Diencephalon (tissue), 1 donor: ENCODE results near the gene DPM3. TPM values are rescaled to one million over a fixed set of nuclear protein-coding genes. Genes with fewer than 3 reads are reported as not detected.

ENCODE experiments used
- small RNA-seq: library from RNA; depleted of rRNA; stranded (forward); fragments of <200 nt; gene quantifications from one replicate; pipeline ENCODE3, GENCODE V24; 2014
- total RNA-seq: library from RNA; depleted of rRNA; stranded (reverse); fragments of >200 nt; gene quantifications from one replicate; pipeline ENCODE4 v1.2.3, GENCODE V29; 2014

Gene DPM3, protein sequence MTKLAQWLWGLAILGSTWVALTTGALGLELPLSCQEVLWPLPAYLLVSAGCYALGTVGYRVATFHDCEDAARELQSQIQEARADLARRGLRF
- 13.8 TPM for total RNA-seq

DNA sequence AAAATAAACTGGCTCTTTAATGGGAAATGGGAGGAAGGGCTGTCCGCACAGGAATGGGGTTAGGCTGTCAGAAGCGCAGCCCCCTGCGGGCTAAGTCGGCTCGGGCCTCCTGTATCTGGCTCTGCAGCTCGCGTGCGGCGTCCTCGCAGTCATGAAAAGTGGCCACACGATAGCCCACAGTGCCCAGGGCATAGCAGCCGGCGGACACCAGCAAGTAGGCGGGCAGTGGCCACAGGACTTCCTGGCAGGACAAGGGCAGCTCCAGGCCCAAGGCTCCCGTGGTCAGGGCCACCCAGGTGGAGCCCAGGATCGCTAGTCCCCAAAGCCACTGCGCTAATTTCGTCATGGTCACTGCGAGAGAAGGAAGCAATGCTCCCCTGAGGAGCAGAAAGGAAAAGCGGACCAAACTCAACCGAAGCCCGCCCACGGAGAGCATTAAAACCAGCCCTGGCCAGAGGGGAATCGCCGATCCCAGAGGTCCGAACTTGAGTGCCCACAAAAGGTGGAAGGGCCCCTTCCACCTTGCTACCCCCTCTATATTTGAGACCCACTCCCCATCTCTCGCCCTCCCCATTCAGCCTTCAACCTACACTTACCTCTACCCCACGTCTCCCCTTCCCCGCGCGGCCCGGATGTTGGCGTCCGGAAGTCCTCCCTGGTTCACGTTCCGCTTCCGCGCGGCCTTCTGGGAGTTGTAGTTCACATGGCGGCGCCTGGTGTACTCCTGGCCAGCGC lies at the start of gene DPM3:
Gene DPM3, minus strand, starts transcription at position 637 of the 735 bp plus-strand sequence. Its CDS starts 291 bp downstream, at position 346.

DNA sequence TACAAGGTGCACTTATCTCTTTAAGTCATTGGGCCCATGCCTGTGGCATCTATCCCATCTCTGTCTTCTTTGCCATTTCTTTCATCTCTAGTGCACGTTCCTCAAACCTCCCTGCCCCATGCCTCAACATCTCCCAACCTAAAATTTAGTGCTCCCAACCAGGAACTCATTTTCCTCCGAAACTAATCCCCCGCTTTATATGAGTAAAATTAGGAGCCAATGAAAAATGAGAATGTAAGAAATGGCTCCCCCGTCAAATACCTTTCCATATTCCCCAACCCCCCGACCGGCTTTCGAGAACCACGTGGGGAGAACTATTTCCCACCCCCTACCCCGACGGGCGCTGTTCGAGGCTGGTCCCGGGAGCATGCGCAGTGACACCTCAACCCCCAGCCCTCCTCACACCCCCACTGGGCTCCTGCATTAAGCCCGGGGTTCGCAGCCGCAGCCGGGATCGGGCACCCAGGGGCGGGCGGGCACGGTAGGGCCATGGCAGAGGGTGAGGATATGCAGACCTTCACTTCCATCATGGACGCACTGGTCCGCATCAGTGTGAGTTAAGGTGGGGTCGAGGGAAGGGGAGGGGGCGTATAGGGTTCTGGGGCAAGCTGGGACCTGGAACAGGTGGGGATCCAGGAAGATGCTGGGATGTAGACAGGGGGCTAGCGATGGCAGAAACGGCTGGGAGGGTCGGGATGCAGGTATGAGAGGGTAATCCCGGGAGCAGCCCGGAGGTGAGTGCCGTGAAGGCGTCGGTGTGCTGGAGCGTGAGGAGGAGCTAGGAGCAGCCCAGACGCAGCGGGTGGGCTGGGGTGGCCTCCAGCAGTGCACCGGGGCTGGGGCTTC lies 33.4 kb upstream of the DPM3 start, which contains the start of gene TRIM46:
Gene TRIM46, plus strand, starts transcription at position 372 of the 846 bp plus-strand sequence. Its CDS starts 118 bp downstream, at position 490.

DNA sequence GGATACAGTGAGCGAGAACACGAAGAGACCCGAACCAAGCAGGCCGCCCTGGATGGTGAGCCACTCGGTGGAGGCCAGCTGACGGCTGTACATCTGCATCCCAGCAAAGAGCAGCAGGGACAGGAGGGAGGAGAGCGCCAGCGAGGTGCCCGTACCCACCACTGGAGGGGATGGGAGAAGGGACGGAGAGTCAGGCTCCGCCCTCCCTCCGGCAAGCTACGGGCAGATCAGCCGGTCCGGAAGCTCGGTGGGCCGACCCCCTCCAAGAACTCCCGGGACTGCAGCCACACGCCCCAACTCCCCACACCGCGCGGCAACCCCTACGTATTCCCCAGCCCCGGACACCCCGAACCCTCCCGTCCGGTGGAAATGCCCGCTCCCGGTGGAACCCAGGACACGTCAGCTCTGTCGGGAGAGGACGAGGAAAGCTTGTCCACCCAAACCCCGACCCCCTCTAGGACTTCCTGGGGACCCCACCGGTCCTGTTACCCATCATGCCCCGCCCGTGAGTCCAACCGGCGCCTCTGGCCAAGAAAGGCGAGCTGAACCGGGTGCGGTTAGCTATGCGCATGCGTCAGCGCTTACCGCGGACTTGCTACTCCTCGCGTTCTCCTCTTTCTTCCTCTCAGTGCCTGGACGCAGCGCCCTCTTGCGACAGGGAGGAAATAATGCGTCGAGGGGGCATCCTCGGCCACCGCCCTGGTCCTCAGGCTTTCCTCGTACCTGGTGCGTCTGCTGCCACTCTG lies 32.6 kb upstream of the DPM3 start, which contains the start of gene KRTCAP2:
Gene KRTCAP2, minus strand, starts transcription at position 573 of the 746 bp plus-strand sequence. Its CDS starts 80 bp downstream, at position 493.

DNA sequence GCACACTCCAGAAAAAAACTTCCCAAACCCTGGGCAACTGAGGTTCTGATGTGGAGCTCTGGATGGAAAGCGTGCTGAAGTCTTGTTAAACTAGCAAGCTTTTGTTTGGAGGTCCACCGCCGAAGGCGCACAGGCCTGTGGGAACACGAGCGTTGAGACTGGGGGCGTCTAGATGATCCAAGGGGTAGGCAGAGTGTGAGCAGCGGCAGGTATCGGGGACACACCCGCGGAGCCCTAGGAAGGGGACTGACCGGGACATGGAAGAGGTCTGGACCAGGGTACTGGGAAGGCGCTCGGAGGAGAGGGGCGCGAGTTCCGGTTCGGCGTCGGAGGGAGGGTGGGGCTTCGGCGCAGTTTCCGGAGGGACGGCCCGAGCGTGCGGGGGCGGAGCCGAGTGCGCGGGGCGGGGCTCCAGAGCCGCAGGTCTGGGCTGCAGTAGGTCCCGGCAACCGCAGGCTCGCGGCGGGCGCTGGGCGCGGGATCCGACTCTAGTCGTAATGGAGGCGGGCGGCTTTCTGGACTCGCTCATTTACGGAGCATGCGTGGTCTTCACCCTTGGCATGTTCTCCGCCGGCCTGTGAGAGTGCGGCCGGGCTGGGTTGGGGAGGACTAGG lies 4.8 kb downstream of the DPM3 start, which contains the start of gene SLC50A1:
Gene SLC50A1, plus strand, starts transcription at position 438 of the 614 bp plus-strand sequence. Its CDS starts 60 bp downstream, at position 498.

DNA sequence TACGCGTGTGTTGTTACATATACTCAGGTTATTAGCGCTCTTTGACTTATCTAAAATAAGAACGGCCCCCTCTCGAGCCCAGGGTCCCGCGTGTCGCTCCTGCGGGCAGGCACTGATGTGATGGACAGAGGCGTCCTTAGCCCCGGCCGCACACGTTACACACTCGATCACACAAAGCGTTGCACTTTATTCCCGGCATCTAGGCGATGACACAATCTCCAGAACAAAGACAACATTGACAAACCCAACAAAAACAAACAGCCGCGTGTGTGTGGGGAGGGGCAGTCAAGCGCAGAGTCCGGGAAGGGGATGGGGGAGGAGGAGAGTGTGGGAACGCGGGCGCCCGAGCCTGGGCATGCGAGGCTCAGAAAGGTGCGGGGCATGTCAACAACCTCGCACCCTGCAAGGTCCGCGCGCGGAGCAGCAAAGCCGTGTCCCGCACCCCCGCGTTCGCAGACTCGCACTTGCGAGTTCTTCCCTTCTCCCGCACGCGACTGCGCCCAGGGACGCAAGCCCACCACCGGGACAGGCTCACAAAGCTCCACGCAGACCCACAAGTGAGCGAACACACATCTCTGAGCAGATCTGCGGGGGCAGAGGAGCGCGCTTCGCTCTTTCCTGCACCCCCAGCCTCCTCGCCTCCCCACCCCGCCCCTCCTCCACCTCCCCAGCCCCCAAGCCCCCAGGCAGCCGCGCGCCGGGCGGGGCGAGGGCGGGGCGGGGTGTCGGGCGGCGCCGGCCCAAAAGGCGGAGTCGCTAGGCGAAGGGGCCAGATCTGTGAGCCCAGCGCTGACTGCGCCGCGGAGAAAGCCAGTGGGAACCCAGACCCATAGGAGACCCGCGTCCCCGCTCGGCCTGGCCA lies 13.0 kb downstream of the DPM3 start, which contains the start of gene EFNA1:
Gene EFNA1, plus strand, starts transcription at position 772 of the 862 bp plus-strand sequence. CDS start 102 bp downstream, outside the sequence.

Small RNAs within 50 kb of the gene (small RNA-seq; reads per million reads assigned to genes)
- gene HMGN2P18, result not detected
- gene RF00019, result not detected

Other genes starting within 250 kb of the DPM3 start
- gene PMVK, start 203.8 kb downstream of the DPM3 start, total RNA-seq, result 15.7 TPM
- gene PBXIP1, start 184.4 kb downstream of the DPM3 start, total RNA-seq, result 48.4 TPM
- 16.6 TPM for gene PYGO2, start 178.7 kb downstream of the DPM3 start, total RNA-seq
- gene SHC1, start 169.8 kb downstream of the DPM3 start, total RNA-seq, result 17.1 TPM
- 25.6 TPM for gene CKS1B, start 165.8 kb downstream of the DPM3 start, total RNA-seq
- gene FLAD1, start 157.2 kb downstream of the DPM3 start, total RNA-seq, result 18.9 TPM
- gene LENEP, start 146.9 kb downstream of the DPM3 start, total RNA-seq, result 0.69 TPM
- gene ZBTB7B, start 137.7 kb downstream of the DPM3 start, total RNA-seq, result 3.5 TPM
- gene DCST2, start 106.8 kb downstream of the DPM3 start, total RNA-seq, result 0.46 TPM
- gene DCST1, start 106.7 kb downstream of the DPM3 start, total RNA-seq, result not detected
- 20.5 TPM for gene ADAM15, start 89.2 kb downstream of the DPM3 start, total RNA-seq
- 1.2 TPM for gene EFNA4, start 76.8 kb downstream of the DPM3 start, total RNA-seq
- 13.8 TPM for gene EFNA3, start 61.7 kb downstream of the DPM3 start, total RNA-seq
- 5.3 TPM for gene EFNA1, start 12.7 kb downstream of the DPM3 start, total RNA-seq
- 7.8 TPM for gene SLC50A1, start 4.7 kb downstream of the DPM3 start, total RNA-seq
- gene KRTCAP2, start 32.8 kb upstream of the DPM3 start, total RNA-seq, result 60.2 TPM
- gene TRIM46, start 33.3 kb upstream of the DPM3 start, total RNA-seq, result 21.2 TPM
- gene THBS3, start 67.4 kb upstream of the DPM3 start, total RNA-seq, result 11.5 TPM
- 15.5 TPM for gene MTX1, start 68.2 kb upstream of the DPM3 start, total RNA-seq
- 5.5 TPM for gene ENTREP3, start 115.0 kb upstream of the DPM3 start, total RNA-seq
- gene SCAMP3, start 121.8 kb upstream of the DPM3 start, total RNA-seq, result 29.5 TPM
- 24.2 TPM for gene CLK2, start 133.0 kb upstream of the DPM3 start, total RNA-seq
- gene HCN3, start 136.9 kb upstream of the DPM3 start, total RNA-seq, result 22.8 TPM
- 0.23 TPM for gene PKLR, start 160.9 kb upstream of the DPM3 start, total RNA-seq
- gene FDPS, start 168.3 kb upstream of the DPM3 start, total RNA-seq, result 130 TPM
- gene RUSC1, start 180.4 kb upstream of the DPM3 start, total RNA-seq, result 60.4 TPM